ENCODE results near the gene MYPOP. TPM values are rescaled to one million over a fixed set of nuclear protein-coding genes. Genes with fewer than 3 reads are reported as not detected.

Gene MYPOP
- total and polyA plus RNA-seq, 9 of the 15 experiments (the other 6 are each of a cell fraction or from before 2014, with no cell fraction given): 0.32 to 7.6 (median 1.6) TPM

DNA sequence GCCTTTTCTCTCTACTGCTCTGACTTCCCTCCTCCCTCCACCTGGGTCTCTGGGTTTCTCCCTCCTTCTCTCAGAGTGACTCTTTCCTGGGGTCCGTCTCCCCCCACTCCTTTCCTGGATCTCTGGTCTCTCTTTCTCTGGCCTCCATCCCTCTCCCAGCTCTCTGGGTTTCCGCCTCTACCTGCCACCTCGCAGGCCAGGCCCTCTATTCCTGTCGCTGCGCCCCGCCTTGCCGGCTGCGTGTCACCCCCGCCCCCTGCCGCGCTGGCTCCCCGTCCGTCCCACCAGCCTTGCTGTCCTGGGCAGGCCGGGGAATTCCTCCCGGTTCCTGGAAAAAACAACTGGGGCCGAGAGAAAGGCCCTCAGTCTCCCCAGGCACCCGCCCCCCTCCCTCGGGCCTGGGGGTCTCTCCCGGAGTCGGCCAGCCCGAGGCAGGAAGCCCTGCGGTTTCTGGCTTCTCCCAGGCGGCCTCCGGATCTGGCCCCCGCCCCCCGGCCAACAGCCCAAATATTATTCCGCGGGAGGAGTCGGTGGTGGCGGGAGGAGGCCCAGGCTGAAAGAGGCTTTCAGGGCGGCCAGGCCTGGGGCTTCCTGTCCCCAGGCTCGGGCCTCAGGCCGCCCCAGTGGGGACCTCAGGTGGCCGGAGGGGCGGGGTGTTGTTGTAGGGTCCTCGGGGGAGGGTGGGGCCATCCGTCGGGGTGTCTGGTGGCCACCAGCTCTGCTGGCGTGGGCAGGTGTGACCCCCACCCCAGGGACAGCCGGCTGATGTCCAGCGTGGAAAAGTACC lies 25.8 kb downstream of the MYPOP start (continued):
- TF ChIP-seq, protein P1, sequence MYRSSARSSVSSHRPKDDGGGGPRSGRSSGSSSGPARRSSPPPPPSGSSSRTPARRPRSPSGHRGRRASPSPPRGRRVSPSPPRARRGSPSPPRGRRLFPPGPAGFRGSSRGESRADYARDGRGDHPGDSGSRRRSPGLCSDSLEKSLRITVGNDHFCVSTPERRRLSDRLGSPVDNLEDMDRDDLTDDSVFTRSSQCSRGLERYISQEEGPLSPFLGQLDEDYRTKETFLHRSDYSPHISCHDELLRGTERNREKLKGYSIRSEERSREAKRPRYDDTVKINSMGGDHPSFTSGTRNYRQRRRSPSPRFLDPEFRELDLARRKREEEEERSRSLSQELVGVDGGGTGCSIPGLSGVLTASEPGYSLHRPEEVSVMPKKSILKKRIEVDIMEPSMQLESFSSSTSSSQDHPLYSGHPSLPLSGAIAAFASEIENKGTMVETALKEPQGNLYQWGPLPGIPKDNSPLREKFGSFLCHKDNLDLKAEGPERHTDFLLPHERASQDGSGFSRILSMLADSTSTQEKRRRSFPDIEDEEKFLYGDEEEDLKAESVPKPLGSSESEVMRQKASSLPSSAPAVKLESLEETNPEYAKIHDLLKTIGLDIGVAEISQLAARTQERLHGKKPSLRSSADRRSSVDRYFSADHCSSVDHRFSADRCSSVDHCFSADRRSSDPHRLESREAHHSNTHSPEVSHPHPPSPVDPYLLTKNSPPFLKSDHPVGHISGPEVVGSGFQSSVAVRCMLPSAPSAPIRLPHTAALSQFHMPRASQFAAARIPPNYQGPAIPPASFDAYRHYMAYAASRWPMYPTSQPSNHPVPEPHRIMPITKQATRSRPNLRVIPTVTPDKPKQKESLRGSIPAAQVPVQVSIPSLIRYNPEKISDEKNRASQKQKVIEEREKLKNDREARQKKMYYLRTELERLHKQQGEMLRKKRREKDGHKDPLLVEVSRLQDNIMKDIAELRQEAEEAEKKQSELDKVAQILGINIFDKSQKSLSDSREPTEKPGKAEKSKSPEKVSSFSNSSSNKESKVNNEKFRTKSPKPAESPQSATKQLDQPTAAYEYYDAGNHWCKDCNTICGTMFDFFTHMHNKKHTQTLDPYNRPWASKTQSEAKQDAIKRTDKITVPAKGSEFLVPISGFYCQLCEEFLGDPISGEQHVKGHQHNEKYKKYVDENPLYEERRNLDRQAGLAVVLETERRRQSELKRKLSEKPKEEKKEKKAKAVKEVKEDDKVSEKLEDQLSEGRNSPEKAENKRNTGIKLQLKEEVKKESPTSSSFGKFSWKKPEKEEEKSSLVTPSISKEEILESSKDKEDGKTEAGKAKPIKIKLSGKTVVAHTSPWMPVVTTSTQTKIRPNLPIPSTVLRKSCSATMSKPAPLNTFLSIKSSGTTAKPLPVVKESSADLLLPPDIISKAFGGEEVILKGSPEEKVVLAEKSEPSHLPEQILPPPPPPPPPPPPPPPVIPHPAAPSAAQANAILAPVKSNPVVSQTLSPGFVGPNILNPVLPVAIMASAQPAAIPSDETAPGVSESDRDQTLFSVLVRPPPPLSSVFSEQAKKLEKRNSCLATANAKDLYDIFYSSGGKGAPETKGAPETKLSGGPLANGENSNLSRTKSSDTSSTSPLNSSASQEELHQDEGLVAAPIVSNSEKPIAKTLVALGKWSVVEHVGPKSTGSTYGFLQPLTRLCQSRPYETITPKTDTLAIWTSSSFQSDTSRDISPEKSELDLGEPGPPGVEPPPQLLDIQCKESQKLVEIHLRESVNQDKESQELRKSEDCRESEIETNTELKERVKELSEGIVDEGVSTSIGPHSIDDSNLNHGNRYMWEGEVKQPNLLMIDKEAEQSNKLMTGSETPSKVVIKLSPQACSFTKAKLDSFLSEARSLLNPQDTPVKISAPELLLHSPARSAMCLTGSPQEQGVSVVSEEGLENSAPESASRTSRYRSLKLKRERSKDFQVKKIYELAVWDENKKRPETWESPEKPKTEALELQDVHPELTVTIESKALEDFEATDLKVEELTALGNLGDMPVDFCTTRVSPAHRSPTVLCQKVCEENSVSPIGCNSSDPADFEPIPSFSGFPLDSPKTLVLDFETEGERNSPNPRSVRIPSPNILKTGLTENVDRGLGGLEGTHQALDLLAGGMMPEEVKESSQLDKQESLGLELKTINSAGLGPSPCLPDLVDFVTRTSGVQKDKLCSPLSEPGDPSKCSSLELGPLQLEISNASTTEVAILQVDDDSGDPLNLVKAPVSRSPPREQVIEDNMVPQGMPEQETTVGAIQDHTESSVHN (IDR thresholded peaks at IDR 0.05; ENCODE audit: borderline replicate concordance in 1 of 2, low read depth in 1 of 2): 0 out of 4 replicates have a peak, but pooled peaks of 1 of the 2 experiments have one; percentile 12
- TF ChIP-seq, protein P2, sequence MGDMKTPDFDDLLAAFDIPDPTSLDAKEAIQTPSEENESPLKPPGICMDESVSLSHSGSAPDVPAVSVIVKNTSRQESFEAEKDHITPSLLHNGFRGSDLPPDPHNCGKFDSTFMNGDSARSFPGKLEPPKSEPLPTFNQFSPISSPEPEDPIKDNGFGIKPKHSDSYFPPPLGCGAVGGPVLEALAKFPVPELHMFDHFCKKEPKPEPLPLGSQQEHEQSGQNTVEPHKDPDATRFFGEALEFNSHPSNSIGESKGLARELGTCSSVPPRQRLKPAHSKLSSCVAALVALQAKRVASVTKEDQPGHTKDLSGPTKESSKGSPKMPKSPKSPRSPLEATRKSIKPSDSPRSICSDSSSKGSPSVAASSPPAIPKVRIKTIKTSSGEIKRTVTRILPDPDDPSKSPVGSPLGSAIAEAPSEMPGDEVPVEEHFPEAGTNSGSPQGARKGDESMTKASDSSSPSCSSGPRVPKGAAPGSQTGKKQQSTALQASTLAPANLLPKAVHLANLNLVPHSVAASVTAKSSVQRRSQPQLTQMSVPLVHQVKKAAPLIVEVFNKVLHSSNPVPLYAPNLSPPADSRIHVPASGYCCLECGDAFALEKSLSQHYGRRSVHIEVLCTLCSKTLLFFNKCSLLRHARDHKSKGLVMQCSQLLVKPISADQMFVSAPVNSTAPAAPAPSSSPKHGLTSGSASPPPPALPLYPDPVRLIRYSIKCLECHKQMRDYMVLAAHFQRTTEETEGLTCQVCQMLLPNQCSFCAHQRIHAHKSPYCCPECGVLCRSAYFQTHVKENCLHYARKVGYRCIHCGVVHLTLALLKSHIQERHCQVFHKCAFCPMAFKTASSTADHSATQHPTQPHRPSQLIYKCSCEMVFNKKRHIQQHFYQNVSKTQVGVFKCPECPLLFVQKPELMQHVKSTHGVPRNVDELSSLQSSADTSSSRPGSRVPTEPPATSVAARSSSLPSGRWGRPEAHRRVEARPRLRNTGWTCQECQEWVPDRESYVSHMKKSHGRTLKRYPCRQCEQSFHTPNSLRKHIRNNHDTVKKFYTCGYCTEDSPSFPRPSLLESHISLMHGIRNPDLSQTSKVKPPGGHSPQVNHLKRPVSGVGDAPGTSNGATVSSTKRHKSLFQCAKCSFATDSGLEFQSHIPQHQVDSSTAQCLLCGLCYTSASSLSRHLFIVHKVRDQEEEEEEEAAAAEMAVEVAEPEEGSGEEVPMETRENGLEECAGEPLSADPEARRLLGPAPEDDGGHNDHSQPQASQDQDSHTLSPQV (IDR thresholded peaks at IDR 0.05): peak; percentile 73; the same call in 1 of the 2 replicates
- TF ChIP-seq LARP7 (IDR thresholded peaks at IDR 0.05) (peak; percentile 95), ZNF121 (CRISPR knock-in tag; conservative IDR thresholded peaks at IDR 0.05) (no peak), ZNF311 (CRISPR knock-in tag; IDR thresholded peaks at IDR 0.05) (no peak), ZNF644 (tag; IDR thresholded peaks at IDR 0.05; ENCODE audit: low read depth) (no peak), GABPB1 (CRISPR knock-in tag; IDR thresholded peaks at IDR 0.05) (0 out of 2 replicates have a peak, but pooled peaks have one; percentile 26), POLR2A (conservative IDR thresholded peaks at IDR 0.05) (peak; percentile 68)
- TF ChIP-seq, protein P3, sequence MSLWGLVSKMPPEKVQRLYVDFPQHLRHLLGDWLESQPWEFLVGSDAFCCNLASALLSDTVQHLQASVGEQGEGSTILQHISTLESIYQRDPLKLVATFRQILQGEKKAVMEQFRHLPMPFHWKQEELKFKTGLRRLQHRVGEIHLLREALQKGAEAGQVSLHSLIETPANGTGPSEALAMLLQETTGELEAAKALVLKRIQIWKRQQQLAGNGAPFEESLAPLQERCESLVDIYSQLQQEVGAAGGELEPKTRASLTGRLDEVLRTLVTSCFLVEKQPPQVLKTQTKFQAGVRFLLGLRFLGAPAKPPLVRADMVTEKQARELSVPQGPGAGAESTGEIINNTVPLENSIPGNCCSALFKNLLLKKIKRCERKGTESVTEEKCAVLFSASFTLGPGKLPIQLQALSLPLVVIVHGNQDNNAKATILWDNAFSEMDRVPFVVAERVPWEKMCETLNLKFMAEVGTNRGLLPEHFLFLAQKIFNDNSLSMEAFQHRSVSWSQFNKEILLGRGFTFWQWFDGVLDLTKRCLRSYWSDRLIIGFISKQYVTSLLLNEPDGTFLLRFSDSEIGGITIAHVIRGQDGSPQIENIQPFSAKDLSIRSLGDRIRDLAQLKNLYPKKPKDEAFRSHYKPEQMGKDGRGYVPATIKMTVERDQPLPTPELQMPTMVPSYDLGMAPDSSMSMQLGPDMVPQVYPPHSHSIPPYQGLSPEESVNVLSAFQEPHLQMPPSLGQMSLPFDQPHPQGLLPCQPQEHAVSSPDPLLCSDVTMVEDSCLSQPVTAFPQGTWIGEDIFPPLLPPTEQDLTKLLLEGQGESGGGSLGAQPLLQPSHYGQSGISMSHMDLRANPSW (CRISPR knock-in tag; IDR thresholded peaks at IDR 0.05): no peak
- TF ChIP-seq, protein P4, sequence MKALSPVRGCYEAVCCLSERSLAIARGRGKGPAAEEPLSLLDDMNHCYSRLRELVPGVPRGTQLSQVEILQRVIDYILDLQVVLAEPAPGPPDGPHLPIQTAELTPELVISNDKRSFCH (CRISPR knock-in tag; IDR thresholded peaks at IDR 0.05): no peak
- TF ChIP-seq, protein P4 (tag; IDR thresholded peaks at IDR 0.05): 0 out of 2 replicates have a peak, but pooled peaks have one; percentile 48
